ENCODE results near the gene PRKRIP1.
A peak's percentile ranks its signal among the peaks of the same experiment; 100 is the strongest.

The PRKRIP1 gene

DNA sequence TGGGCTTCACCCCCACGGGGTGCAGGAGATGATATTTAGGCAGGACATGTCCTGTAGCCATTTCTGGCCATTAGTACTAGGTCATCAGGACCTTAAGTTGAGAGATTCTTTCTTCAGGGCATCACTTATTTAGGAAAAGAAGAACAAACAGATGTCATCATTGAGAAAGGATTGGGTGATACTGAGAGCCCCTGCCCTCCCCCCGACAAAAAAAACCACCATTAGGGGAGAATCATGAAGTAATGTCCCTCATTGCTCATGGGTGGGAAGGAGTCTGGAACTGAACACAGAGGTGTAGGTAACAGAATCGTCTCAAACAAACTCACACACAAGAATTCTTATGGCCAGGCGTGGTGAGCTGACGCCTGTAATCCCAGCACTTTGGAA is 30.8 kb downstream of the PRKRIP1 start (continued):
- TF ChIP-seq ZNF433 (tag by site-specific recombination; IDR thresholded peaks at IDR 0.05; ENCODE audit: low read depth): no peak
- no peak for TF ChIP-seq ZNF777 (tag by site-specific recombination; IDR thresholded peaks at IDR 0.05; ENCODE audit: borderline replicate concordance)
- no peak for TF ChIP-seq ZNF555 (tag by site-specific recombination; conservative IDR thresholded peaks at IDR 0.05)
- TF ChIP-seq ZNF544 (tag by site-specific recombination; IDR thresholded peaks at IDR 0.05): no peak
- no peak for TF ChIP-seq ZNF174 (tag by site-specific recombination; IDR thresholded peaks at IDR 0.05)
- no peak for TF ChIP-seq HOXC10 (CRISPR knock-in tag; IDR thresholded peaks at IDR 0.05)

DNA sequence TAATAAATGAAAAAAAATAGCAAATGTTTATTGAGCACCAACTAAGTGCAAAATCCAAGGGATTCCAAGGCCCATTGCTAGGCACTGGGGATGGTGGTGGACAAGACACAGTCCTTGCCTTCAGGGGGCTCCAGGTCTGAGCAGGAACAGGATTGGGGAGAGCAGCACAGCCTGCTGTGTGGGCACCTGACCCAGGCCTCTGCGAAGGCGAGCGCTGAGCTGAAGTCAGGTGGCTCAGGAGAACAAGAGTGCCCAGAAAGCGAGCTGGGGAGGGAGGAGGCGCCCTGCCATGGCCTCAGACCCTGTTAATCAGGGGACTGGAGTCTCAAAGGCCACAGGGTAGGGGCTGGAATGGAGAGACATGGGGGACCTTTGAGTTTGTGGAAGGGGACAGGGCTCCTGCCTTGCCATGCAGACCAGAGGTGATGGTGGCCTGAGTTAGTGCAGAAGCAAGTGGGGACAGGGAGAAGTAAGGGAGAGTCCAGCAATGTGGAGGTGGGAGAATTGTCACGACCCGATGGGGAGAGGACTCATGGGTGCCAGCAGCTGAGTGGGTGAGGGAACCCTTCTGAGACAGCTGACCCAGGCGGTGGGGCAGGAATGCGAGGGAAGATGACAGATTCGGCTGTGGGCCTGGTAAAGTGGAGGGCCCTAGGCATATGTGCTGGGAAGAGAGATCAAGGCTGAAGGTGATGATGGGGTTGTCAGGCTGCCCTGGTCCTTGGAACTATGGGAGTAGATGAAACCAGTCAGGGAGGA is 33.2 kb downstream of the PRKRIP1 start:
- Histone ChIP-seq H3K36me3 (ENCODE audit: control insufficient read depth in 2 of 2, insufficient read depth in 1 of 2, low read length in 2 of 2) (peaks cover 4 to 28% of the 10 kb centered on the region in 2 experiments; a peak in 2 of 3 replicates), H3K9me3 (ENCODE audit: control insufficient read depth, insufficient read depth, low read depth, low read length) (no peaks in the 10 kb centered on the region), H3K4me1 (ENCODE audit: control insufficient read depth, insufficient read depth, low read length) (peaks cover 14% of the 10 kb centered on the region), H3K4me3 (ENCODE audit: low read depth, low read length) (no peak overlapping the region), H3K27ac (ENCODE audit: extremely low read depth, low read depth, low read length) (no peak overlapping the region)
- ChIA-PET CTCF (interaction anchor here (1.4 kb wide), 1 partner anchor 25 kb away, joined by 3 read pairs; no protein-coding TSS in a partner anchor), POLR2A (interaction anchor here (0.6 kb wide), 1 partner anchor 34 kb away, joined by 3 read pairs; no protein-coding TSS in a partner anchor)
- 0 out of 2 replicates have a peak, but pooled peaks have one; percentile 27 for TF ChIP-seq ZNF664 (tag by site-specific recombination; IDR thresholded peaks at IDR 0.05)
- 0 out of 2 replicates have a peak, but pooled peaks have one; percentile 32 for TF ChIP-seq ZNF600 (tag by site-specific recombination; IDR thresholded peaks at IDR 0.05)
- no peak for TF ChIP-seq SALL2 (tag by site-specific recombination; IDR thresholded peaks at IDR 0.05; ENCODE audit: borderline replicate concordance)

DNA sequence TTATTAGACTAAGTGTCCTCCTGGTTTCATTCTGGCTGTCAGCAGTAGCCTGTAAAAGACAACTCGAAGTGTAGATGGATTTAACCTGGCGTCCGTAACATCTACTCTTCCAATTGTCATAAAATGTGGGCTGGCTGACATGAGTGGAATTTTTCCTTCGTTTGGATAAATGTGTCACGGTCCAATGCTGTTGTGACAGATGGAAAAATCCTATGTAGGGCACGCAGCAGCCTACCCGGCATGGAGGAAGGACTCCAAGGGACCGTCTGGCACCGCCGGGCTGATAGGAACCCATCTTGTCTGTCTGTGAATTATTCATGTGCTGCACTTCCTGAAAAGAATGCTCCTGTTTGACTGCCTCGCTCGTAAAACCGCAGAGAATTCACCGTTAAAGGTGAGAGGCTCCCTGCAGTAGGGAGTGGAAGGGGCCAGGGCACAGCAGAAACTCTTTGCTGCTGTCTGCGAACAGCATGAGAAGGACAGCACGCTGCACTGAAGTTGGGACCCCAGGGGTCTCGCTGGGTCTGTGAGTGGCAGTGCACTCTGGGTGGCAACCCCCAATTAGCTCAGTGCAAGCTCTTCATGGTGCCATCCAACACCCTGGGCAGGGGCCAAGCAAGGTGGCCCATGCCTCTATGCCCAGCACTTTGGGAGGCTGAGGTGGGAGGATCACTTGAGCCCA is 35.6 kb downstream of the PRKRIP1 start:
- CTCF ChIA-PET: interaction anchor here (0.6 kb wide), 4 partner anchors 22 to 42 kb away, joined by 3 to 5 read pairs (median 3); no protein-coding TSS in a partner anchor
- Histone ChIP-seq H3K36me3 (ENCODE audit: control insufficient read depth in 2 of 2, insufficient read depth in 1 of 2, low read length in 2 of 2) (peaks cover 6 to 9% of the 10 kb centered on the region in 2 experiments; a peak in 2 of 3 replicates), H3K4me1 (ENCODE audit: control insufficient read depth, insufficient read depth, low read length) (peaks cover 15% of the 10 kb centered on the region), H3K4me3 (ENCODE audit: low read depth, low read length) (no peak overlapping the region), H3K27ac (ENCODE audit: extremely low read depth, low read depth, low read length) (peak overlapping the region; percentile 1; the same call in 1 of the 2 replicates), H3K9me3 (ENCODE audit: control insufficient read depth, insufficient read depth, low read depth, low read length) (no peaks in the 10 kb centered on the region)
- POLR2A ChIA-PET: no interaction called here
- TF ChIP-seq ZBTB17 (tag by site-specific recombination; IDR thresholded peaks at IDR 0.05): peak; percentile 49
- no peak for TF ChIP-seq SP3 (tag by site-specific recombination; IDR thresholded peaks at IDR 0.05)
- TF ChIP-seq ZNF791 (tag by site-specific recombination; IDR thresholded peaks at IDR 0.05): no peak
- no peak for TF ChIP-seq ZNF37A (tag by site-specific recombination; IDR thresholded peaks at IDR 0.05)
- no peak for TF ChIP-seq KLF9 (tag by site-specific recombination; IDR thresholded peaks at IDR 0.05; ENCODE audit: low read depth)
- TF ChIP-seq, protein P1, sequence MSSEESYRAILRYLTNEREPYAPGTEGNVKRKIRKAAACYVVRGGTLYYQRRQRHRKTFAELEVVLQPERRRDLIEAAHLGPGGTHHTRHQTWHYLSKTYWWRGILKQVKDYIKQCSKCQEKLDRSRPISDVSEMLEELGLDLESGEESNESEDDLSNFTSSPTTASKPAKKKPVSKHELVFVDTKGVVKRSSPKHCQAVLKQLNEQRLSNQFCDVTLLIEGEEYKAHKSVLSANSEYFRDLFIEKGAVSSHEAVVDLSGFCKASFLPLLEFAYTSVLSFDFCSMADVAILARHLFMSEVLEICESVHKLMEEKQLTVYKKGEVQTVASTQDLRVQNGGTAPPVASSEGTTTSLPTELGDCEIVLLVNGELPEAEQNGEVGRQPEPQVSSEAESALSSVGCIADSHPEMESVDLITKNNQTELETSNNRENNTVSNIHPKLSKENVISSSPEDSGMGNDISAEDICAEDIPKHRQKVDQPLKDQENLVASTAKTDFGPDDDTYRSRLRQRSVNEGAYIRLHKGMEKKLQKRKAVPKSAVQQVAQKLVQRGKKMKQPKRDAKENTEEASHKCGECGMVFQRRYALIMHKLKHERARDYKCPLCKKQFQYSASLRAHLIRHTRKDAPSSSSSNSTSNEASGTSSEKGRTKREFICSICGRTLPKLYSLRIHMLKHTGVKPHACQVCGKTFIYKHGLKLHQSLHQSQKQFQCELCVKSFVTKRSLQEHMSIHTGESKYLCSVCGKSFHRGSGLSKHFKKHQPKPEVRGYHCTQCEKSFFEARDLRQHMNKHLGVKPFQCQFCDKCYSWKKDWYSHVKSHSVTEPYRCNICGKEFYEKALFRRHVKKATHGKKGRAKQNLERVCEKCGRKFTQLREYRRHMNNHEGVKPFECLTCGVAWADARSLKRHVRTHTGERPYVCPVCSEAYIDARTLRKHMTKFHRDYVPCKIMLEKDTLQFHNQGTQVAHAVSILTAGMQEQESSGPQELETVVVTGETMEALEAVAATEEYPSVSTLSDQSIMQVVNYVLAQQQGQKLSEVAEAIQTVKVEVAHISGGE (tag by site-specific recombination; conservative IDR thresholded peaks at IDR 0.05; ENCODE audit: low read depth): no peak
- TF ChIP-seq, protein P2, sequence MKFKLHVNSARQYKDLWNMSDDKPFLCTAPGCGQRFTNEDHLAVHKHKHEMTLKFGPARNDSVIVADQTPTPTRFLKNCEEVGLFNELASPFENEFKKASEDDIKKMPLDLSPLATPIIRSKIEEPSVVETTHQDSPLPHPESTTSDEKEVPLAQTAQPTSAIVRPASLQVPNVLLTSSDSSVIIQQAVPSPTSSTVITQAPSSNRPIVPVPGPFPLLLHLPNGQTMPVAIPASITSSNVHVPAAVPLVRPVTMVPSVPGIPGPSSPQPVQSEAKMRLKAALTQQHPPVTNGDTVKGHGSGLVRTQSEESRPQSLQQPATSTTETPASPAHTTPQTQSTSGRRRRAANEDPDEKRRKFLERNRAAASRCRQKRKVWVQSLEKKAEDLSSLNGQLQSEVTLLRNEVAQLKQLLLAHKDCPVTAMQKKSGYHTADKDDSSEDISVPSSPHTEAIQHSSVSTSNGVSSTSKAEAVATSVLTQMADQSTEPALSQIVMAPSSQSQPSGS (tag by site-specific recombination; IDR thresholded peaks at IDR 0.05; ENCODE audit: low read depth): no peak
- no peak for TF ChIP-seq ZNF211 (tag by site-specific recombination; IDR thresholded peaks at IDR 0.05; ENCODE audit: low read depth)
- peak; percentile 98 for TF ChIP-seq ZSCAN30 (tag by site-specific recombination; IDR thresholded peaks at IDR 0.05)
- TF ChIP-seq ZNF555 (tag by site-specific recombination; conservative IDR thresholded peaks at IDR 0.05): no peak
- TF ChIP-seq ZNF335 (tag by site-specific recombination; conservative IDR thresholded peaks at IDR 0.05): peak; percentile 70
- TF ChIP-seq TRIM28 (IDR thresholded peaks at IDR 0.05; ENCODE audit: borderline replicate concordance, low read length): no peak
- no peak for TF ChIP-seq ZNF138 (tag by site-specific recombination; IDR thresholded peaks at IDR 0.05; ENCODE audit: borderline replicate concordance)
- peak; percentile 98 for TF ChIP-seq ZBTB48 (tag by site-specific recombination; IDR thresholded peaks at IDR 0.05)
- TF ChIP-seq ZBTB20 (tag by site-specific recombination; IDR thresholded peaks at IDR 0.05): peak; percentile 60
- TF ChIP-seq ZNF366 (tag by site-specific recombination; conservative IDR thresholded peaks at IDR 0.05): peak; percentile 69
- TF ChIP-seq ZNF670 (tag by site-specific recombination; IDR thresholded peaks at IDR 0.05; ENCODE audit: low read depth): no peak
- no peak for TF ChIP-seq ZNF610 (tag by site-specific recombination; IDR thresholded peaks at IDR 0.05; ENCODE audit: borderline replicate concordance)
- TF ChIP-seq RBAK (tag by site-specific recombination; IDR thresholded peaks at IDR 0.05): no peak
- TF ChIP-seq ZNF664 (tag by site-specific recombination; IDR thresholded peaks at IDR 0.05): no peak
- TF ChIP-seq ZNF837 (tag by site-specific recombination; IDR thresholded peaks at IDR 0.05): no peak
- peak; percentile 93 for TF ChIP-seq ZNF600 (tag by site-specific recombination; IDR thresholded peaks at IDR 0.05)
- no peak for TF ChIP-seq ZNF174 (tag by site-specific recombination; IDR thresholded peaks at IDR 0.05)
